NB4 (cell line): ENCODE results near the gene SOX30.

Experiments
- DNase-seq: peaks from one replicate; pipeline ENCODE4 v3.0.0; 2010; ENCODE audit warnings: low read depth
- H3K4me3 ChIP-seq: one replicate; pipeline ENCODE4 v1.5.1; 2011; ENCODE audit warnings: mild to moderate bottlenecking, low read depth, low read length, moderate library complexity
- MAX ChIP-seq: IDR thresholded peaks from 2 replicates; pipeline ENCODE4 v1.6.1; 2011; ENCODE audit warnings: low read depth, low read length
- MYC ChIP-seq: IDR thresholded peaks from 2 replicates; pipeline ENCODE4 v1.6.1; 2011; ENCODE audit warnings: low read depth, low read length
- POLR2A ChIP-seq: IDR thresholded peaks from 2 replicates; pipeline ENCODE4 v1.6.1; 2011; ENCODE audit warnings: mild to moderate bottlenecking; ENCODE audit not compliant: insufficient read length; ENCODE audit errors: extremely low read depth
- TF ChIP-seq, protein P1 (sequence below): IDR thresholded peaks from one replicate; pipeline ENCODE4 v1.5.1; 2012; ENCODE audit warnings: low read depth, low read length

SOX30 gene

DNA sequence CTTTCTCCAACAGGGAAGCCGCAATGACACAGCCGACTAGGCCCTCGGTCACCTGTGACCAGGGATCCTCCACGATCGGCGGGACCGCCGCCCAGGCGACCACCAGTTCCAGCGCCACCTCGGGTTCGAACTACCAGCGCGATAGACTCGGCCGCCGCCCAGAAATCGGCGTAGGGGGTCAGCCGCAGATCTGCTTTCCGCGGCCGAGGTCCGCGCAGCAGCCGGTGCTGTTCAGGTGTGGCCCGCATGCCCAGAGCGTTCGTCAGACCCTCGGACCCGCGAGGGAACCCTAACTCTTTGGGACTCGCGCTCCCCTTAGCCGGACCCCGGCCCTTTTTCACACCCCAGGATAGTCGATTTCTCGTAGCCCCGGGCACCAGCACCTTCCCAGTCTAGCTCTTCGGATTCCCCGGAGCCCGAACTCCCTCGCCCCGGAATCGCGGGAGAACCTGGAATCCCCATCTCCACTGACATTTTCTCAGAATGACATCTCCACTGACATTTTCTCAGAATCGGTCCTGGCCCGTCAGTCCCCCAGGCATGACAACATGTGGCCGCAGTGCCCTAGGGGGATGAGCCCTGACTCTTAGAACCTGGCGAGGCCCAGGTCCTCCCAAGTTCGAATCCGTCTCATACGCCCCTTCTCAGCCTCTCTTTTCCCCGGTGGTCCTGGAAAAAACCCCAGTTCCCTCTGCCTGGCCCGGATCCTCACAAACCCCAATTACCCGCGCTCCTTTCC is 19.5 kb upstream of the SOX30 start:
- H3K4me3 ChIP-seq = no peak overlapping the region
- no peak for DNase-seq
- no peak for TF ChIP-seq MYC
- TF ChIP-seq MAX = no peak
- TF ChIP-seq, protein P1, sequence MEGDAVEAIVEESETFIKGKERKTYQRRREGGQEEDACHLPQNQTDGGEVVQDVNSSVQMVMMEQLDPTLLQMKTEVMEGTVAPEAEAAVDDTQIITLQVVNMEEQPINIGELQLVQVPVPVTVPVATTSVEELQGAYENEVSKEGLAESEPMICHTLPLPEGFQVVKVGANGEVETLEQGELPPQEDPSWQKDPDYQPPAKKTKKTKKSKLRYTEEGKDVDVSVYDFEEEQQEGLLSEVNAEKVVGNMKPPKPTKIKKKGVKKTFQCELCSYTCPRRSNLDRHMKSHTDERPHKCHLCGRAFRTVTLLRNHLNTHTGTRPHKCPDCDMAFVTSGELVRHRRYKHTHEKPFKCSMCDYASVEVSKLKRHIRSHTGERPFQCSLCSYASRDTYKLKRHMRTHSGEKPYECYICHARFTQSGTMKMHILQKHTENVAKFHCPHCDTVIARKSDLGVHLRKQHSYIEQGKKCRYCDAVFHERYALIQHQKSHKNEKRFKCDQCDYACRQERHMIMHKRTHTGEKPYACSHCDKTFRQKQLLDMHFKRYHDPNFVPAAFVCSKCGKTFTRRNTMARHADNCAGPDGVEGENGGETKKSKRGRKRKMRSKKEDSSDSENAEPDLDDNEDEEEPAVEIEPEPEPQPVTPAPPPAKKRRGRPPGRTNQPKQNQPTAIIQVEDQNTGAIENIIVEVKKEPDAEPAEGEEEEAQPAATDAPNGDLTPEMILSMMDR = no peak
- TF ChIP-seq POLR2A = no peak

DNA sequence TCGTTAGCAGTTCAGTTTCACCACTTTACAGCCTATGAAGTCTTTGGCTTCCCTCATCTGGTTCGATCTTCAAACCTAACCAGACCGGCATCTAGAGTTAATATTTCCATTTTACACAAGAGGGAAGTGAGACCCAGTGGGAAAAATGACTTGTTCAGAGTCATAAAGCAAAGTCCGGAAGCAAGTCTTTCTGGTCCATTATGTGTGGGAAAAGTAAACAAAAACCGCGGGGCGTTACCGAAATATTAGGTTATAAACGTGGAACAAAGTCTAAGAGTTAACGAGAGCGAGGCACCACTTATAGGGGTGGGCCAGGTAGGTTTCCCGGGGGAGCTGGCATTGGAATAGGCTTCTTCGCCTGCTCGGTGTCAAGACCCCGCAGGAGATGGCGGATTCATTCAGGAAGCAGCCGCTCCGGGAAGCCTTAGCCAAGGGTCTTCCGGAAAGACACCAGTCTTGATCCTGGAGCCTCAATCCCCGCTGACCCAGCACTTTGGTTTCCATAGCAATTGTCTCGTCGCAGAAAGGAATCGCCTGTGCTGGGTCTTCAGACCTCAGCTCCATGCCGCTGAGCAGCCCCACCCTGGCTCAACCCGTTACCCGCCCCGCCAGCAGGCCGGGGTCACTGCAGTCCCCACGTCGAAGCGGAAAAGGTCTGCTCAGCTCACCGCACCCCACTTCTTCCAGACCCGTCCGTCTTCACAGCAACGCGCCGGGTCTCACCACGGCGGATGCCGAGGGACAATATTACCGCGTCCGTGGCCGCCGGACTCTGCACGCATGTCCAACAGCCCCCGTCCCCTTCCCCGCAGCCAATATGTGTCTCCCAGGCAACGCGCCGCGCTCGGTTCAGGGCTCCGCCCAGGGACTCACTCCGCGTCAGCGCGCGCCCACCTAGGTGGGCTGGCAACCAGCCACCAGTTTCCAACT is 18.7 kb upstream of the SOX30 start, which contains the start of gene C5orf52:
Gene C5orf52 (plus strand): TSS at position 872 of the 930 bp plus-strand sequence. CDS start 82 bp downstream, outside the sequence.
- H3K4me3 ChIP-seq = no peak within 1 kb of the TSS
- no peak for TF ChIP-seq POLR2A
- TF ChIP-seq MYC = no peak
- TF ChIP-seq, protein P1 = no peak
- no peak for TF ChIP-seq MAX
- DNase-seq = peak; percentile 6

DNA sequence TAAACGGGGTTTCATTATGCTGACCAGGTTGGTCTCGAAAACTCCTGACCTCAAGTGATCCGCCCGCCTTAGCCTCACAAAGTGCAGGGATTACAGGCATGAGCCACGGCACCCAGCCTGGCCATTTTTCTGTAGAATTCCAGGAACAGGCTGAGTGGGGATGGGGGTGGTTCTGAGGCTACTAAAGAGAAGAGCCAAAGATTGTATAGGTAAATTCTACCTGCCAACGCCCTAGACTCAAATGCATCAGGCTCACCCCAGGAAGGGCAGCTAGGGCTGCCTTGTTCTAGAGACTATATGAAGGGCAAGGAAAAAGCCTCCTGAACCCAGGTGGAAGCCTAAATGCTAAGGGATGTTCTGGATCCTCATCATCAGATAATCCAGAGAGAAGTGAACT is 17.5 kb upstream of the SOX30 start:
- TF ChIP-seq MAX (no peak), MYC (no peak), POLR2A (no peak)
- TF ChIP-seq, protein P1 = no peak
- no peak for DNase-seq

DNA sequence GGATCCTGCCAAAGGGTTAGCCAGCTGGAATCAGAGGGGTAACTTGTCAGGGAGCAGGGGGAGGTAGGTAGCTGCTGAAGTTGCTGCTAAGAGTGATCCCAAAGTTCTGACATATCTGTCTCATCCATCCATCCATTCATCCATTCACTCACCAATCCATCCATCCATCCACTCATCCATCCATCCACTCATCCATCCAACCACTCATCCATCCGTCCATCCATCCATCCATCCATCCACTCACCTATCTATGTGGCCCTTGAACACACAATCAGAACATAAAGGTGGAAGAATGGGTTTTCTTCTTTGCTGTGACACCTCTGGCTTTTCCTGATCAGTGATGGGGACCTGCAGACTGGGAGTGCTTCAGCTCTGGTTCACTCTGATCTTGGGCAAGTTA is 16.1 kb upstream of the SOX30 start:
- DNase-seq = no peak
- no peak overlapping the region for H3K4me3 ChIP-seq
- TF ChIP-seq, protein P1 = no peak
- TF ChIP-seq POLR2A (no peak), MAX (no peak), MYC (no peak)

More for the DNA sequence above, 17.5 kb upstream of the SOX30 start:
- no peak overlapping the region for H3K4me3 ChIP-seq

DNA sequence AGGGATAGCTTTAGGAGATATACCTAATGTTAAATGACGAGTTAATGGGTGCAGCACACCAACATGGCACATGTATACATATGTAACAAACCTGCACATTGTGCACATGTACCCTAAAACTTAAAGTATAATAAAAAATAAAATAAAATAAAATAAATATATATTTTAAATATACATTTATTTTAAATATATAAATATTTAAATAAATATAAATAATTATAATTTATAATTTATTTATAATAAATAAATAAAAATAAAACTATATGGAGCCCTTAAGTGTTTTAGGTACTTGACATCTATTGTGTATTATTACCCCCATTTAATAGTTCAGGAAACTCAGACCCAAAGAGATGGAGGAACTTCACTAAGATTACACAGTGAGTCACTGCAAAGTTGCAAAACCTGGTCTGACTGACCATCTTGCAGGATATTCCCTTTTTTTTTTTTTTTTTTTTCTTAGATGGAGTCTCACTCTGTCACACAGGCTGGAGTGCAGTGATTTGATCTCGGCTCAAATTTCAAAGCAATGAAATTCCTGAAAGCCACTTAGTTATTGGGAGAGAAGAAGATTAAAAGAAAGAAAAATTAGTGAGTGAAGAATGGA is 13.3 kb upstream of the SOX30 start:
- no peak overlapping the region for H3K4me3 ChIP-seq
- TF ChIP-seq MAX = no peak
- TF ChIP-seq, protein P1 = no peak
- no peak for TF ChIP-seq POLR2A
- TF ChIP-seq MYC = no peak
- DNase-seq = peak; percentile 51
